Erythroblast (primary cell): ENCODE measurements around the gene CFAP97D1.

Source experiments
- GATA1 ChIP-seq: IDR thresholded peaks from 2 replicates; pipeline ENCODE4 v1.6.1; 2011; ENCODE audit warnings: low read depth, mild to moderate bottlenecking, control low read depth, low read length, moderate library complexity
- POLR2A ChIP-seq: IDR thresholded peaks from 2 replicates; pipeline ENCODE4 v1.6.1; 2011; ENCODE audit warnings: mild to moderate bottlenecking, low read length

GRCh38 chr17:43758086-43758485 lies 22.1 kb upstream of the CFAP97D1 start:
- no peak for TF ChIP-seq POLR2A
- no peak for TF ChIP-seq GATA1
